K562 (cell line): Measurements from ENCODE around the gene RBPMS2. TPM values are rescaled to one million over a fixed set of nuclear protein-coding genes. Genes with fewer than 3 reads are reported as not detected.

Source experiments
- ATAC-seq: fragments of 200-7000 bp; cut with Tn5 transposase; 3 replicates; pipeline ENCODE4 v1.9.1; 2020; ENCODE audit warnings: moderate library complexity
- BruUV-seq: library from RNA; stranded (reverse); fragments of 400-500 nt; replicated peaks from 2 replicates; lab custom pipeline; 2021; lab: Mats Ljungman, UMichigan
- CTCF ChIA-PET: fragments of 300-600 bp; formaldehyde crosslinking; extraction: SDS; loops from one replicate; lab custom pipeline; 2021; ENCODE audit warnings: low intra/inter-chr PET ratio; lab: Yijun Ruan, JAX
- POLR2A ChIA-PET: fragments of 300-600, 350-650 bp; sonication (Branson Sonifier 250); formaldehyde crosslinking; extraction: SDS; loops from one replicate; lab custom pipeline; 2021; ENCODE audit warnings: antibody characterized with exemption, inconsistent platforms; lab: Yijun Ruan, JAX
- DNase-seq, 4 experiments: peaks; one replicate each; pipeline versions ENCODE4 v3.0.0 to v3.0.0-alpha.2; 2011 to 2018; ENCODE audit warnings: low spot score in 3 of 4, mixed read lengths in 3 of 4; ENCODE audit errors: extremely low read depth in 1 of 4
- FAIRE-seq: peaks from 2 replicates; lab custom pipeline; 2011; peaks lifted over from hg19 to GRCh38; lab: Jason Lieb, UNC
- H2AFZ ChIP-seq: 2 replicates; pipeline ENCODE4 v1.6.0; 2011; ENCODE audit warnings: low read depth, low read length, control low read depth, inconsistent platforms
- H3K27ac ChIP-seq: fragments of 200-600 bp; 3 replicates; pipeline ENCODE4 v1.8.0; 2011; ENCODE audit warnings: low read depth, mild to moderate bottlenecking, control low read depth, inconsistent platforms, low read length, moderate library complexity, mixed read lengths; ENCODE audit errors: extremely low read depth
- H3K27me3 ChIP-seq, 2 experiments: fragments of 300-600 bp in 1 of 2; 2 replicates in 1 of 2; 3 replicates in 1 of 2; pipeline versions ENCODE4 v1.6.0 to v1.8.0; 2011; ENCODE audit warnings: inconsistent platforms in 2 of 2, low read length in 2 of 2, mild to moderate bottlenecking in 1 of 2, mixed read lengths in 1 of 2, moderate library complexity in 1 of 2; ENCODE audit not compliant: control insufficient read depth in 2 of 2, insufficient read depth in 2 of 2
- H3K36me3 ChIP-seq: fragments of 300-600 bp; 3 replicates; pipeline ENCODE4 v1.8.0; 2011; ENCODE audit warnings: mild to moderate bottlenecking, low read length, inconsistent platforms; ENCODE audit not compliant: control insufficient read depth, insufficient read depth
- H3K4me1 ChIP-seq, 2 experiments: fragments of 200-600 bp in 1 of 2; replicated peaks in 1 of 2; 2 replicates in 1 of 2; 3 replicates in 1 of 2; pipeline versions ENCODE4 v1.5.1 to v1.8.0; 2011; ENCODE audit warnings: inconsistent platforms in 2 of 2, low read length in 2 of 2, mild to moderate bottlenecking in 1 of 2, mixed read lengths in 1 of 2, moderate library complexity in 1 of 2; ENCODE audit not compliant: control insufficient read depth in 2 of 2, insufficient read depth in 2 of 2
- H3K4me2 ChIP-seq: 2 replicates; pipeline ENCODE4 v1.6.1; 2011; ENCODE audit warnings: low read length, control low read depth, inconsistent platforms, mixed read lengths; ENCODE audit not compliant: insufficient read depth
- H3K4me3 ChIP-seq: fragments of 200-600 bp; sonication (generic), shearing (Covaris generic); 2 replicates; pipeline ENCODE4 v1.5.1; 2016; ENCODE audit warnings: control low read depth, inconsistent platforms
- H3K79me2 ChIP-seq: fragments of 200-600 bp; 3 replicates; pipeline ENCODE4 v1.8.0; 2011; ENCODE audit warnings: low read length, inconsistent platforms; ENCODE audit not compliant: control insufficient read depth, insufficient read depth
- H3K9ac ChIP-seq, 2 experiments: 2 replicates each; pipeline versions ENCODE4 v1.6.0 to v1.6.1; 2011; ENCODE audit warnings: low read depth in 2 of 2, low read length in 2 of 2, control low read depth in 1 of 2, inconsistent platforms in 1 of 2, mild to moderate bottlenecking in 1 of 2, mixed read lengths in 1 of 2; ENCODE audit not compliant: insufficient read depth in 1 of 2
- H3K9me1 ChIP-seq: one replicate; pipeline ENCODE4 v1.6.0; 2011; ENCODE audit warnings: inconsistent platforms, mild to moderate bottlenecking, low read length, moderate library complexity; ENCODE audit not compliant: control insufficient read depth, insufficient read depth
- H3K9me3 ChIP-seq: replicated peaks from 2 replicates; pipeline ENCODE4 v1.5.1; 2011; ENCODE audit warnings: low read depth, low read length, inconsistent platforms; ENCODE audit not compliant: control insufficient read depth, insufficient read depth
- H4K20me1 ChIP-seq: replicated peaks from 2 replicates; pipeline ENCODE4 v1.6.1; 2011; ENCODE audit warnings: low read length, inconsistent platforms, mixed read lengths; ENCODE audit not compliant: control insufficient read depth, insufficient read depth
- BCOR ChIP-seq: fragments of 450-650 bp; IDR thresholded peaks from 2 replicates; pipeline ENCODE4 v1.6.1; 2016
- BMI1 ChIP-seq: fragments of 150-350 bp; IDR thresholded peaks from 2 replicates; pipeline ENCODE4 v1.6.1; 2014; ENCODE audit warnings: low read length
- NCOA1 ChIP-seq: fragments of 450-650 bp; IDR thresholded peaks from 2 replicates; pipeline ENCODE4 v1.6.1; 2016; ENCODE audit warnings: low read depth
- NCOA2 ChIP-seq, 2 experiments: fragments of 450-650 bp; IDR thresholded peaks; 2 replicates each; pipeline ENCODE4 v1.6.1; 2018; ENCODE audit warnings: mild to moderate bottlenecking in 2 of 2, moderate library complexity in 1 of 2; ENCODE audit not compliant: partially characterized antibody in 2 of 2
- POLR2AphosphoS2 ChIP-seq: IDR thresholded peaks from 2 replicates; pipeline ENCODE4 v1.6.1; 2012; ENCODE audit warnings: low read length, improper control_type of control experiment
- RFX1 ChIP-seq: fragments of 450-650 bp; IDR thresholded peaks from 2 replicates; pipeline ENCODE4 v1.6.1; 2016; ENCODE audit warnings: mild to moderate bottlenecking, moderate library complexity
- TOE1 ChIP-seq, 2 experiments: fragments of 450-650 bp in 1 of 2; sonication (generic) in 1 of 2; formaldehyde crosslinking in 1 of 2; IDR thresholded peaks; 2 replicates each; pipeline versions ENCODE4 v1.7.1 to v1.8.0; 2016 to 2022; ENCODE audit warnings: borderline replicate concordance in 2 of 2, mild to moderate bottlenecking in 2 of 2, antibody characterized with exemption in 1 of 2, inconsistent platforms in 1 of 2, low read depth in 1 of 2, missing genetic modification reagents in 1 of 2, moderate library complexity in 1 of 2
- ZNF143 ChIP-seq: sonication (generic); formaldehyde crosslinking; IDR thresholded peaks from 2 replicates; pipeline ENCODE4 v1.9.0; 2022; ENCODE audit warnings: mild to moderate bottlenecking, missing genetic modification reagents
- ZNF263 ChIP-seq: sonication (generic); formaldehyde crosslinking; IDR thresholded peaks from 2 replicates; pipeline ENCODE4 v1.8.0; 2022; ENCODE audit warnings: mild to moderate bottlenecking, missing genetic modification reagents, borderline replicate concordance
- ZNF407 ChIP-seq: fragments of 450-650 bp; IDR thresholded peaks from 2 replicates; pipeline ENCODE4 v1.6.1; 2016; ENCODE audit warnings: low read depth
- ZNF583 ChIP-seq: fragments of 250-450 bp; sonication (Bioruptor Pico); IDR thresholded peaks from 2 replicates; pipeline ENCODE4 v1.4.0; 2020
- WGBS: fragments of 100-300 bp; shearing (Covaris generic); methylation state at CpG from one replicate; pipeline ENCODE4 v1.1.6; 2016; ENCODE audit warnings: low coverage, mixed read lengths; ENCODE audit not compliant: insufficient coverage; ENCODE audit errors: missing lambda C conversion rate; 5-methylcytosine and 5-hydroxymethylcytosine counted together
- in situ Hi-C: fragments of 300-500 bp; cut with MboI; formaldehyde crosslinking; loops from 4 replicates; pipeline ENCODE4 v1.15.0; 2018; ENCODE audit warnings: inconsistent platforms, mixed read lengths
- intact Hi-C: fragments of 100-400 bp; cut with micrococcal nuclease; formaldehyde crosslinking; loops from 2 replicates; pipeline ENCODE4 v1.14.2; 2022
- polyA plus RNA-seq, 8 experiments: library from polyadenylated mRNA; depleted of rRNA in 4 of 8; stranded (reverse) in 5 of 8; unstranded in 3 of 8; fragments of >200 nt; fragmentation: Nextera tagmentation in 2 of 8; fragmentation: Illumina TruSeq in 1 of 8; extraction: Ambion mirVana in 2 of 8; extraction: Trizol in 1 of 8; gene quantifications; 2 replicates each; pipeline versions ENCODE4 v1.2.1 to v1.2.3, GENCODE V29; 2011 to 2014; ENCODE audit warnings: inconsistent platforms in 1 of 8, missing spikeins in 1 of 8
- total RNA-seq, 7 experiments: library from RNA; depleted of rRNA in 6 of 7; stranded (reverse); fragments of >200 nt in 6 of 7; fragmentation: Illumina TruSeq in 2 of 7; extraction: Trizol in 2 of 7; gene quantifications; 2 replicates each; pipeline versions ENCODE4 v1.2.1 to v1.2.3, GENCODE V29; 2011 to 2021; ENCODE audit warnings: low replicate concordance in 1 of 7

Gene RBPMS2
- total and polyA plus RNA-seq, 9 of the 15 experiments (the other 6 are each of a cell fraction or from before 2014, with no cell fraction given) = 0.11 to 2.6 (median 0.37) TPM; not detected in 1

DNA sequence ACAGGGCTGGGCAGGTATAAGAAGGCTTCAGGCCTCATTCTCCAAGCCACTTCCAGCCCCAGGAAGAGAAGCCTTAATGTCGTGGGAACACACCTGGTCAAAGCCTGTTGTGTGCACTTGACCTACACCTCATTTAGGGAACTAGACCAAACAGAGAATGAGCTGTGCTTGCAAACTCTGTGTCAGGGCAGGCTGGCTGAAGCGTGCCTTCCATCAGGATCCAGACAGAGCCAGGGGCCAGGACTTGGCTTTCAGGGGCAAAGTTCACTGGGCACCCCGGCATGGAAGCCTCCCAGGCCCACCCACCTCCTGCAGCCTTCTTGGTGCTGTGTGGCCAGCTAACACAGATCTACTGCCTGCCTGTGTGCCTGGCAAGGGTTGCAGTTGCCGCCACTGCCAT lies 11.5 kb downstream of the RBPMS2 start:
- Histone ChIP-seq H3K27me3 (peaks cover 0 to 24% of the 10 kb centered on the region in 2 experiments; a peak in 2 of 5 replicates), H3K9ac (no peak overlapping the region), H3K9me3 (no peaks in the 10 kb centered on the region)
- no TSS peak for BruUV-seq
- CTCF ChIA-PET = no interaction called here
- peak; percentile 6 for FAIRE-seq
- no peak for TF ChIP-seq TOE1 (IDR thresholded peaks at IDR 0.05; ENCODE audit: borderline replicate concordance)
- no peak for TF ChIP-seq TOE1 (CRISPR knock-in tag; IDR thresholded peaks at IDR 0.05; ENCODE audit: borderline replicate concordance, low read depth)
- no peak for TF ChIP-seq ZNF583
- no peak for TF ChIP-seq BCOR
- TF ChIP-seq POLR2AphosphoS2 = no peak
- TF ChIP-seq RFX1 = no peak
- TF ChIP-seq NCOA2 (IDR thresholded peaks at IDR 0.05; ENCODE audit: partially characterized antibody in 2 of 2) = no peak
- TF ChIP-seq ZNF407 = no peak
- no peak for TF ChIP-seq ZNF263 (CRISPR knock-in tag)
- no peak for TF ChIP-seq BMI1
- no peak for TF ChIP-seq NCOA1
- TF ChIP-seq ZNF143 (CRISPR knock-in tag) = no peak
- TF ChIP-seq, all 486 proteins: peak for 0
- H2AFZ ChIP-seq = no peak overlapping the region
- POLR2A ChIA-PET = interaction anchor here (0.5 to 1.3 kb wide), 4 partner anchors 15 to 1808 kb away, joined by 3 to 4 read pairs (median 3); no protein-coding TSS in a partner anchor
- H3K4me2 ChIP-seq = no peak overlapping the region
- H4K20me1 ChIP-seq = no peaks in the 10 kb centered on the region
- no peak for DNase-seq
- no peaks in the 10 kb centered on the region; a peak in 2 of 5 replicates for H3K4me1 ChIP-seq
- H3K4me3 ChIP-seq = no peak overlapping the region
- intact Hi-C loops (no loop called here), in situ Hi-C loops (no loop called here)
- 22% methylated on average over 4 of the region's 4 CpGs for whole genome bisulfite sequencing
- no peaks in the 10 kb centered on the region for H3K79me2 ChIP-seq
- no peaks in the 10 kb centered on the region for H3K36me3 ChIP-seq
- no peak overlapping the region for H3K27ac ChIP-seq
- ATAC-seq = no peak
- H3K9me1 ChIP-seq = peaks cover 2% of the 10 kb centered on the region
